WTC11 (cell line): ENCODE results near the gene CD300H. TPM values are rescaled to one million over a fixed set of nuclear protein-coding genes. Genes with fewer than 3 reads are reported as not detected.

Experiments
- ATAC-seq: fragments of 200-7000 bp; cut with Tn5 transposase; 2 replicates; pipeline ENCODE4 v1.10.0; 2021; ENCODE audit warnings: mild to moderate bottlenecking, moderate library complexity
- CTCF ChIA-PET: fragments of 300-600 bp; sonication (Branson Sonifier 250); formaldehyde crosslinking; loops from one replicate; lab custom pipeline; 2021; ENCODE audit warnings: antibody characterized with exemption; lab: Charles Lee
- POLR2A ChIA-PET: fragments of 350-600 bp; sonication (Branson Sonifier 250); formaldehyde crosslinking; loops from one replicate; lab custom pipeline; 2021; ENCODE audit warnings: antibody characterized with exemption; lab: Charles Lee
- DNase-seq: peaks from one replicate; pipeline ENCODE4 v3.0.0; 2021; ENCODE audit warnings: low spot score
- H3K27ac Mint-ChIP-seq: 2 replicates; pipeline ENCODE4 v1.8.0; 2021; ENCODE audit warnings: mixed read lengths
- H3K27me3 Mint-ChIP-seq: 2 replicates; pipeline ENCODE4 v1.8.0; 2021; ENCODE audit warnings: low read depth, mild to moderate bottlenecking, moderate library complexity, mixed read lengths
- H3K36me3 Mint-ChIP-seq: 2 replicates; pipeline ENCODE4 v1.8.0; 2021; ENCODE audit warnings: mixed read lengths
- H3K4me1 Mint-ChIP-seq: 2 replicates; pipeline ENCODE4 v1.8.0; 2022; ENCODE audit warnings: mixed read lengths
- H3K4me3 Mint-ChIP-seq: 2 replicates; pipeline ENCODE4 v1.8.0; 2021; ENCODE audit warnings: mild to moderate bottlenecking, moderate library complexity, mixed read lengths
- H3K9me3 Mint-ChIP-seq: 2 replicates; pipeline ENCODE4 v1.8.0; 2021; ENCODE audit warnings: mixed read lengths
- AR ChIP-seq: fragments of 250-450 bp; sonication (Bioruptor Pico); IDR thresholded peaks from 2 replicates; pipeline ENCODE4 v1.9.0; 2021; ENCODE audit warnings: mild to moderate bottlenecking
- ATF3 ChIP-seq: sonication (generic); formaldehyde crosslinking; conservative IDR thresholded peaks from 2 replicates; pipeline ENCODE4 v1.8.1; 2022; ENCODE audit warnings: mild to moderate bottlenecking, missing genetic modification reagents
- CREM ChIP-seq: sonication (generic); formaldehyde crosslinking; IDR thresholded peaks from 2 replicates; pipeline ENCODE4 v1.8.1; 2022; ENCODE audit warnings: mild to moderate bottlenecking, missing genetic modification reagents, moderate library complexity
- CTCF ChIP-seq: fragments of 200-600 bp; IDR thresholded peaks from 2 replicates; pipeline ENCODE4 v1.8.0; 2022; ENCODE audit warnings: antibody characterized with exemption
- FOXK1 ChIP-seq: sonication (generic); formaldehyde crosslinking; IDR thresholded peaks from 2 replicates; pipeline ENCODE4 v1.8.0; 2022; ENCODE audit warnings: mild to moderate bottlenecking, moderate library complexity, missing genetic modification reagents
- NR1H2 ChIP-seq: sonication (generic); formaldehyde crosslinking; IDR thresholded peaks from 2 replicates; pipeline ENCODE4 v1.9.0; 2021; ENCODE audit warnings: mild to moderate bottlenecking, moderate library complexity, missing genetic modification reagents
- STAT6 ChIP-seq: sonication (generic); formaldehyde crosslinking; conservative IDR thresholded peaks from 2 replicates; pipeline ENCODE4 v1.8.1; 2023; ENCODE audit warnings: mild to moderate bottlenecking, low read depth, missing genetic modification reagents, moderate library complexity
- TEAD1 ChIP-seq: sonication (generic); formaldehyde crosslinking; IDR thresholded peaks from 2 replicates; pipeline ENCODE4 v1.8.0; 2022; ENCODE audit warnings: mild to moderate bottlenecking, missing genetic modification reagents
- USF1 ChIP-seq: sonication (generic); formaldehyde crosslinking; IDR thresholded peaks from 2 replicates; pipeline ENCODE4 v1.8.0; 2022; ENCODE audit warnings: mild to moderate bottlenecking, missing genetic modification reagents
- ZNF232 ChIP-seq: sonication (generic); formaldehyde crosslinking; IDR thresholded peaks from 2 replicates; pipeline ENCODE4 v1.8.0; 2022; ENCODE audit warnings: mild to moderate bottlenecking, missing genetic modification reagents
- ZNF317 ChIP-seq: sonication (generic); formaldehyde crosslinking; IDR thresholded peaks from 2 replicates; pipeline ENCODE4 v1.8.1; 2023; ENCODE audit warnings: low read depth, mild to moderate bottlenecking, moderate library complexity, missing genetic modification reagents, borderline replicate concordance
- ZNF416 ChIP-seq: fragments of 250-450 bp; sonication (Bioruptor Pico); IDR thresholded peaks from 2 replicates; pipeline ENCODE4 v1.9.0; 2021; ENCODE audit warnings: mild to moderate bottlenecking, inconsistent platforms
- ZNF425 ChIP-seq: fragments of 250-450 bp; sonication (Bioruptor Pico); conservative IDR thresholded peaks from 2 replicates; pipeline ENCODE4 v1.9.0; 2021; ENCODE audit warnings: mild to moderate bottlenecking
- ZNF671 ChIP-seq: fragments of 250-450 bp; sonication (Bioruptor Pico); IDR thresholded peaks from 2 replicates; pipeline ENCODE4 v1.8.0; 2021; ENCODE audit warnings: mild to moderate bottlenecking
- ZSCAN18 ChIP-seq: fragments of 250-450 bp; sonication (Bioruptor Pico); IDR thresholded peaks from 2 replicates; pipeline ENCODE4 v2.1.2; 2022; ENCODE audit warnings: mild to moderate bottlenecking, moderate library complexity
- total RNA-seq: library from RNA; stranded (reverse); gene quantifications from 3 replicates; pipeline ENCODE4 v1.2.3, GENCODE V29; 2021

The CD300H gene
- total RNA-seq, 1 experiment from 2014 or later, result not detected

GRCh38 chr17:74523308-74523707 is 44.0 kb downstream of the CD300H start:
- DNase-seq, result no peak
- H3K36me3 Mint-ChIP-seq, result no peaks in the 10 kb centered on the region; the same call in 1 of the 2 replicates
- H3K27me3 Mint-ChIP-seq, result peaks cover 20% of the 10 kb centered on the region
- H3K4me3 Mint-ChIP-seq, result no peak overlapping the region
- POLR2A ChIA-PET, result no interaction called here
- CTCF ChIA-PET, result interaction anchor here (1.0 kb wide), 1 partner anchor 43 kb away, joined by 3 read pairs; no protein-coding TSS in a partner anchor
- TF ChIP-seq ZNF232, result no peak
- TF ChIP-seq NR1H2 (CRISPR knock-in tag), result no peak
- no peak for TF ChIP-seq CTCF
- no peak for TF ChIP-seq CREM (CRISPR knock-in tag)
- no peak for TF ChIP-seq STAT6 (CRISPR knock-in tag)
- no peak for TF ChIP-seq FOXK1 (CRISPR knock-in tag)
- TF ChIP-seq ZNF416, result no peak
- no peak for TF ChIP-seq ZNF425 (CRISPR knock-in tag)
- TF ChIP-seq ZNF317 (CRISPR knock-in tag), result no peak
- TF ChIP-seq TEAD1, result no peak
- no peak for TF ChIP-seq ATF3 (CRISPR knock-in tag)
- no peak for TF ChIP-seq ZSCAN18 (CRISPR knock-in tag)
- TF ChIP-seq USF1 (CRISPR knock-in tag), result no peak
- TF ChIP-seq ZNF671 (CRISPR knock-in tag), result no peak
- TF ChIP-seq AR, result no peak
- no peaks in the 10 kb centered on the region for H3K4me1 Mint-ChIP-seq
- H3K27ac Mint-ChIP-seq, result no peak overlapping the region
- H3K9me3 Mint-ChIP-seq, result peaks cover 28% of the 10 kb centered on the region
- no peak for ATAC-seq
